Activated T-cell treated with anti-CD3 and anti-CD28 coated beads for 24 hours (primary cell): ENCODE results near the gene ZBTB42.
A peak's percentile ranks its signal among the peaks of the same experiment; 100 is the strongest.

ENCODE experiments used
- DNase-seq: peaks from one replicate; pipeline ENCODE4 v3.0.0-alpha.2; 2020; ENCODE audit warnings: low read depth

ZBTB42 gene

GRCh38 chr14:104782808-104783139, 18.1 kb upstream of the ZBTB42 start:
- no peak for DNase-seq

GRCh38 chr14:104783484-104784217, 17.2 kb upstream of the ZBTB42 start:
- no peak for DNase-seq

DNA sequence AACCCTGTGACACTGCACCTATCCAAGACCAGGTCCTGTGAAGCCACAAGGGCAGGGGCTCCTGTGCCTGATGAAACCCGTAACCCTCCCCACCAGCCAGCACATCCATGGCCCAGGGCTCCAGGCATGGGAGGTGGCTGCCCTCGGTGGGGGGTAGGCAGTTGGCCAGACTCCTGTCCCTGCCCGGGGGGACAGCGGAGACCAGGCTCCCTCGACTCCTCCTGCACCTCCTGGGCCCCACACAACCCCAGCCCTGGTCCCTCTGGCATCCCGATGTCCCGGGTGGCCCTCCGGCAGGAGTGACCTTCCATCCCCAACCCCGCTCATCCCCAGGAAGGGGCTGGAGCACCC, 16.7 kb upstream of the ZBTB42 start:
- no peak for DNase-seq

DNA sequence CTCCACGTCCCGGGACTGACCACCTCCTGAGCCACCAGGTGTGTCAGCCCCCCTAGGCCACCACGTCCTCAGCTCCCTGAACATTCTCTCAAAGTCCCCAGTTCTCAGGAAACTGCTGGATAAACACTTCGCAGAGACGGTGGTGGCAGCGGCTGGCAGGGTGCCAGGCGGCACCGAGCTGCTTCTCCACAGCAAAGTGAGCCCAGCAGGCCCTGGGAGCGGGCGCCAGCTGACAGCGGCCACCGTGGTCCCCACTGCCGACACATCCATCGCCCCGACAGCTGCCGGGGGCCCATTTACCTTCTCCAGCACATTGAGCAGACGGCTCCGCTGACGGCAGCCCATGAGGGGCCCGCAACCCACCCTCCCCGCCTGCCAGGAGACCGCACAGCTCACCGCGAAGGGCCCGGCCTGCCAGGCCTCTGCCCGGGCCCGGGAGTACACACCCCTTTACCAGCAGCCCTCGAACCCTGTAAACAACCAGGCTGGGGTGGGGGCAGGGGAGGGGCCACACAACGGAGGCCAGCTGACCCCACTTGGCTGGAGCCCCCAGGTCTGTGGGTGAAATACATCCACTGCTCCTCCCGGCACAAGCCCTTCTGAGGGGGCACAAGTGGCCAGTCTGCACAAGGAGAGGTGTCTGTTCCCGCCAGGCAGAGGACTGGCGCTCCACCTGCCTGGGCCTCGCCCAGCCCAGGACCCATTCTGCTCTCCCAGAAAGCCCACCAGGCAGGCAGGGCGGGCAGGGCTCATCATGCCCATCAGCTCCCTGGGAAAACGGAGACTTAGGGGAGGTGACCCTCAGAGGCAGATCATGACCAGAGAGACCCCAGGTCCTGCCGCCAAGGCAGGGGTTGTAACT, 15.8 kb upstream of the ZBTB42 start:
- no peak for DNase-seq

GRCh38 chr14:104785708-104786080, 15.2 kb upstream of the ZBTB42 start:
- DNase-seq = no peak

DNA sequence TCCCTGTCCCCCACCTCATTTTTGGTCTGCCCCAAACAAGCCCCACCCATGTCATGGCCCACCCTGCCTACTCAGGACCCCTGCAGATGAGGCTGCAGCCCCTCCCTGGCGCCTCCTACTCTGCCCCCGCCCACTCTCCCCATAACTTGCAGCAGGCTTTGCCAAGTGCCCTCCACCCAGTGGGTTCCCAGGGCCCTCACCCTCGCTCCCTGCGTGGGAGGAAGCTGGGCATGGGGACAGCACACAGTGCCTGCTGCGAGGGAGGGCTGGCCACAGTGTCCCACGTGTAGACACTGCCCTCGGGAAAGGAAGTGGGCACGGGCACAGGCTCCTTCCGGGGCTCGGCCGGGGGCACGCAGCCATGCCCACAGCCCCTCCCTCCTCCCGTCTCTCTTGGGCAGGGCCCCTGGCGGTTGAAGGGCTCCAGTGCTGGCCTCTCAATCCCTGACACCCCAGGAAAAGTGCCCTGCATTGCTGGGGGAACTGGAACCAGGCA, 14.8 kb upstream of the ZBTB42 start:
- DNase-seq = no peak

GRCh38 chr14:104786726-104787675, 13.9 kb upstream of the ZBTB42 start:
- DNase-seq = no peak

DNA sequence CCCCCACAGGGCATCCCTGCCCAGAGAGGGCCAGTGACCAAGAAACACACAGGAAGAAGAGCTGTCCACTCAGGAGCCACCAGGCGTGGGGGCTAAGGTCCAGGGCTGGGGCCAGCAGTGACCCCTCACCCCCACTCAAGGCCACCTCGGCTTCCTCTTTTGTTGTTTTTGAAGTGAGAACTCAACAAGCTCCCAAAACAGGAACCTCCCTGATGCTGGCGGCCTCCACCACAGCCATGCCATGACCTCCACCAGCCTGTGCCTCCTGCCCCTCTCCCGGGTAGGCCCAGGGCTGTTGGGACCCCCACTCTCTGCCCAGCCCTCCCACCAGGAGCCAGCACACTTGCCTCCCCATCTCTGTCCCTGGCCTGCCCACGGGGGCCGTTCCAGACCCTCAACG, 13.2 kb upstream of the ZBTB42 start:
- no peak for DNase-seq

DNA sequence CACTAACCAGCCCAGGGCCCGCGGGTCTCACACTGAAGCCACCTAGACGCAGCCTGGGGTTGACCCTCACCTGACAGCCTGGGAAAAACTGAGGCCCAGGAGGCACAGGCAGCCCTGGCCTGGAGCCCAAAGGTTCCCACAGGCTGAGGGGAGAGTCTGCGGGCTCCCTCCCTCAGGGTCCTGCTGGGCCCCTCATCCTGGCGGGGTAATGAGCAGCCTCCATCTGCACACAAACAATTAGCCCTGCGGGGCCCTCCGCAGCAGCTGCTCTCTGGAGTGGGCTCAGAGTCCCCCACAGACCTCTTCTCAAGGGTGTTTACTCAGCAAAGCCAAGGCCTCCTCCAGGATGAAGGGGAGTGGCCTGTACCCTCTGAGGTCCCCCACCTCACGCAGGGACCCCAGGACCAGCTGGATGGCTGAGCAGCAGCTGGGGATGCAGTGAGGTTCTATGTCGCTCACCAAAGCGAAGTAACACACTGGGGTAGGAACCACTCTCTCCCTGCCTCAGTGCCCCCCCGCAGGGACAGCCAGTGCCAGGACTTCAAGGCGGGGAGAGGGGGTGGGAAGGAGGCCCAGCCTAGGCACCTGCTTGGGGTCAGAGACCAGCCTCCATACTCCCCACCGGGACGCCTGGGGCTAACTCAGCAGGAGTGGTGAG, 12.6 kb upstream of the ZBTB42 start:
- DNase-seq = no peak

DNA sequence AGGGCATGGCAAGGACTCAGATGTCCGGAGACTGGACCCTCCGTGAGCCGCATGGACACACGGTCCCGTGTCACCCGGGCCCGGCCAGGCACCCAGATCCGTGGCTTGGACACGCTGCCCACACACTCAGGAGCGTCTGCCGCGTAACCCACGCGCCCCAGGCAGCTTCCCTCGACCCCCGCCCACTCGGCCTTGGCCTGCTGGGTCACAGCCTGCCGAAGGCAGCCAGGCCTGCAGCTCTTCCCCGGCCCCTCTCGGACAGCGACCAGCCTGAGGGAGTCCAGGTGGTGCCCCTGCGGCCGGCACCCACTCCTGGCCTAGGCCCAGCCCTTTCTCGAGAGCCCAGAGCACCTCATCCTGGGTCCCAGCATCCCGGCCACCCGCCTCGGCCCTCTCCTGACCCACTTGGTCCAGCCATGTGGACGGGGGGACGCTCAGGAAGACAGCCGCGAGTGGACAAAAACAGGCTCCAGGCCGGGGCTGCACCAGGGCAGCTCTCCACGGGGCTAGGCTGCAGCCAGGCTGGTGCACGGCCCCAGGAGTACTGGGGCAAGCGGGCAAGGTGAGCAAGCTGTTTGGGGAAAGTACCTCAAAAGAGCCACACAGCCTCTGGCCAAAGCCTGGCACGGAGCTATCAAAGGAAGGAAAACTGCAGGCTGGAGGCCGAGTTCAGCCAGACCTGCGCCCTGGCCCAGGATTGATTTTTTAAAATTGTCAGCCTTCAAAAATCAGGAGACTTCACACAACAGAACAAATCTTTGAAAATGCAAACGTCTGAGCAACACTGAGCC, 11.8 kb upstream of the ZBTB42 start:
- DNase-seq = no peak

- no peak for DNase-seq
Measured at GRCh38 chr14:104789752-104790743, 10.9 kb upstream of the ZBTB42 start.

- no peak for DNase-seq
Measured at GRCh38 chr14:104791425-104791824, 9.5 kb upstream of the ZBTB42 start.

DNA sequence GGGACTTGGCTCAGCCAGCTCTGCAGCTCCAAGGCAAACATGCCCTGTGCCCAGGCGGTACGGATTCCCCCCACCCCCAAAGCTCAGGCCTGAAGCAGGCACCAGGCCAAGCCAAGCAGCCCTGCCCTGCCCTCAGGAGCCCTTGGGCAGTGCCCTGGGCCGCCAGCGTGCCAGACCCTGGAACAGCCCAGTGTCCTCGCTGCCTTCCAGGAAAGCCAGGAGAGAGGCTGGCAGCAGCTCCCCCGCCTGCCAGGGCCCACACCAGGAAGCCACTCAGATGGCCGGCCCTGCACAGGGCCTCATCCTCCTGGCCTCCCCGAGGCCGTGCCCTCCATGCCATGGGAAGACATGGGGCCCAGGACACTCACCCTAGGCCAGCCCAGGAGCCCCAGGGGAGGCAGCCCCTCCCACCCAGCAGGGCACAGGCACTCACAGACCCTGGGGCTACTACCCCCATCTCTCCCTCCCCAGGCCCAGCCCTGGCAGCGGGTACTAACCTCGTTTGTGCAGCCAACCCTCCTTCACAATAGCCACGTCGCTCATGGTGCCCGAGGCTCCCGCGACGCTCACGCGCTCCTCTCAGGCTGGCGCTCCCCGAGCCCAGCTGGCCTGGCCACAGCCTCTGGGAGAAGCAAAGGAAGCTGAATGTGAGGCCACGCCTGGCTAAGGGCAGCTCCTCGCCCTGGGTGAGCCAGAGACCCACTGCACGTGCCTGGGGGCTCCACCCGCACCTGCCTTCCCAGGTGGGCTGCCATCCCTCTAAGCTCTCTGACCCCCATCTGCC, 8.6 kb upstream of the ZBTB42 start:
- no peak for DNase-seq

- DNase-seq = no peak
Measured at GRCh38 chr14:104792945-104793702, 7.8 kb upstream of the ZBTB42 start.

- no peak for DNase-seq
Measured at GRCh38 chr14:104793703-104793959, 7.3 kb upstream of the ZBTB42 start.

- DNase-seq = peak; percentile 30
Measured at GRCh38 chr14:104794099-104794498, 6.8 kb upstream of the ZBTB42 start.

GRCh38 chr14:104794631-104794992, 6.3 kb upstream of the ZBTB42 start:
- no peak for DNase-seq

- no peak for DNase-seq
Measured at GRCh38 chr14:104794993-104795780, 5.7 kb upstream of the ZBTB42 start, which contains the start of gene AKT1. Gene AKT1, minus strand, starts transcription at chr14:104795748. Its CDS starts 3,105 bp downstream, at chr14:104792643.
